VCaP (cell line): ENCODE measurements around the gene TBC1D4.
A peak's percentile ranks its signal among the peaks of the same experiment; 100 is the strongest.

Source experiments
- H3K27ac ChIP-seq: fragments of 450-650 bp; 2 replicates; pipeline ENCODE4 v1.5.1; 2017
- TF ChIP-seq, protein P1 (sequence below): fragments of 450-650 bp; conservative IDR thresholded peaks from 2 replicates; pipeline ENCODE4 v1.5.1; 2017; ENCODE audit warnings: mild to moderate bottlenecking, moderate library complexity

TBC1D4 gene

DNA sequence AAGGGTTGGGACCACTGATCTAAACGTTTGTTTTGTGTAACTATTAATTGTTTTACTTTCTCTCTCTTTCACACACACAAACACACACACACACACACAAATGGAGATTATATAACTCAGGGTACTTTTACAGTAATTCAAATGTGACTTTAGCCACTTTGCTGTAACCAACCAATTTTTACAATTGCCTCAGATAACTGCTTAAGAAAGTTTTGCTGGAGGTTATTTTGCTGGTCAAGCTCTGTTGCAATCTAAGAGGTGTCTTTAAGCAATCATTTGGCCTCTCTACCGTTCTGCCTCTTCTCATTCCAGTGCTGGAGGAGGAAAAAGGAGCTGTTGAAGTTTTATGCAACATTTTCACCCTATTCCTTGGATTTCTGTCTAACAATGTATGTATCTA is 63.0 kb downstream of the TBC1D4 start:
- TF ChIP-seq, protein P1, sequence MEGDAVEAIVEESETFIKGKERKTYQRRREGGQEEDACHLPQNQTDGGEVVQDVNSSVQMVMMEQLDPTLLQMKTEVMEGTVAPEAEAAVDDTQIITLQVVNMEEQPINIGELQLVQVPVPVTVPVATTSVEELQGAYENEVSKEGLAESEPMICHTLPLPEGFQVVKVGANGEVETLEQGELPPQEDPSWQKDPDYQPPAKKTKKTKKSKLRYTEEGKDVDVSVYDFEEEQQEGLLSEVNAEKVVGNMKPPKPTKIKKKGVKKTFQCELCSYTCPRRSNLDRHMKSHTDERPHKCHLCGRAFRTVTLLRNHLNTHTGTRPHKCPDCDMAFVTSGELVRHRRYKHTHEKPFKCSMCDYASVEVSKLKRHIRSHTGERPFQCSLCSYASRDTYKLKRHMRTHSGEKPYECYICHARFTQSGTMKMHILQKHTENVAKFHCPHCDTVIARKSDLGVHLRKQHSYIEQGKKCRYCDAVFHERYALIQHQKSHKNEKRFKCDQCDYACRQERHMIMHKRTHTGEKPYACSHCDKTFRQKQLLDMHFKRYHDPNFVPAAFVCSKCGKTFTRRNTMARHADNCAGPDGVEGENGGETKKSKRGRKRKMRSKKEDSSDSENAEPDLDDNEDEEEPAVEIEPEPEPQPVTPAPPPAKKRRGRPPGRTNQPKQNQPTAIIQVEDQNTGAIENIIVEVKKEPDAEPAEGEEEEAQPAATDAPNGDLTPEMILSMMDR, result no peak
- no peak overlapping the region for H3K27ac ChIP-seq

DNA sequence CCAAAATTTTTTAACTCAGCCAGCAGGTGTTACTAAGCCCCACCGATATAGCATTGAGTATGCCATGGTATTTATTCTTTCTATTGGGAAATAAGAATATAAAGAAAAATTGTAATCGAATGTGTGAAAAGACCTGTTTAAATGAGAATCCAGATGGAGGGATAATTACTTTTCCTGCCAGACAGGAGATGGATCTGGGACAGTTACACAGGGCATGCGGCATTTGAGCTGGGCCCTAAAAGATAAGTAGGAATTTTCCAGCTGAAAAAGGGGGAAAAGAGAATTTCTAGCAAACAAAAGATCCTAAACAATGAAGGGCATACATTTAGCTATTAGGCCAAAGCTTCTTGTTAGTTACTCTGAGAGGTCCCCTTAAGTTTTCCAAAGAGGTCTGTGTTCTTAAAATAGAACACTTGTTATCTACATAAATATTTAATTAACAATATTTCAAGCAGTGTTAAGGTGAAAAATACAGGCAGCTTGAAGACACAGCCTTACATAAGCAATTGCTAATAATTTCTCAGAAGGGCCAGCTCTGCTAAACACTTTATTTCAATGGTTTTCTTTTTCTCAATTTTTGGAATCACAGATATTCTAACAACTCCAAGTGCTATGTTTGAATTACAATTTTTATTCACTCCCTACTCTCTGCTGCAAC is 63.7 kb downstream of the TBC1D4 start:
- no peak overlapping the region for H3K27ac ChIP-seq
- TF ChIP-seq, protein P1, result no peak

DNA sequence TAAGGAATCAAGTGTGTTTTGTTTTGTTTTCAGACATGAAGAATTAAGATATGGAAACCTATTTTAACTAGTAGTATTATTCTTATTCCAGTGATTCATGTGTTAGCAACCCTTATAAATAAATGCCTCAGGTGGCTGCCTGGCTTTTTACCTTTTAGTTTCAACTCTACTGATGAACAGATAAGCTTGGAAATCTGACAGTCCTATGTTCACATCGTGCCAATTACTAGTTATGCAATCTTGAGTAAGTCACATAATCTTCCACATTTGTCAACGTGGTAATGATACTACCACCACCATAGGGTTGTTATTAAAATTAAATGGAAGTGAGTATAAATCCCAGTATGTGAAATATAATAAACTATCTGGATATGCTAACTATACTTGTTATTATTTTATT is 64.3 kb downstream of the TBC1D4 start:
- H3K27ac ChIP-seq, result 0 out of 2 replicates have a peak overlapping the region, but pooled peaks have one; percentile 9
- TF ChIP-seq, protein P1, result no peak

DNA sequence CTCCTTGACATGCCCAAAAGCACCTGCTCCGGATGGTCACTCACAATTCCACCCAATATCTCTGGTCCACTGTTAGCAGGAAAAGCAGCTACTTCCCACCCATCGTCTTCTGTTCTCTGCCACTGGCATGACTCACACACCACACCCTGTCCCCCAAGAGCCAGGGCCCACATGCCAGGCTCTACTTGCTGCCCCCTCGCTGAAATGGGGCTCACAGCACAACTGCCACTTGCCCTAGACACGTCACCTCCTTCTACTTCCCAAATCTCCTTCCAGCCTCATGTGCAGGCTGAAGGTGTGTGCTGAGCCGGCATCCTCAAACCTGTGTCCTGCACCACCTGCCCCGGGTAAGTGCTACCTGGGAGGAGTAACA is 65.0 kb downstream of the TBC1D4 start:
- H3K27ac ChIP-seq, result 0 out of 2 replicates have a peak overlapping the region, but pooled peaks have one; percentile 9
- TF ChIP-seq, protein P1, result no peak

DNA sequence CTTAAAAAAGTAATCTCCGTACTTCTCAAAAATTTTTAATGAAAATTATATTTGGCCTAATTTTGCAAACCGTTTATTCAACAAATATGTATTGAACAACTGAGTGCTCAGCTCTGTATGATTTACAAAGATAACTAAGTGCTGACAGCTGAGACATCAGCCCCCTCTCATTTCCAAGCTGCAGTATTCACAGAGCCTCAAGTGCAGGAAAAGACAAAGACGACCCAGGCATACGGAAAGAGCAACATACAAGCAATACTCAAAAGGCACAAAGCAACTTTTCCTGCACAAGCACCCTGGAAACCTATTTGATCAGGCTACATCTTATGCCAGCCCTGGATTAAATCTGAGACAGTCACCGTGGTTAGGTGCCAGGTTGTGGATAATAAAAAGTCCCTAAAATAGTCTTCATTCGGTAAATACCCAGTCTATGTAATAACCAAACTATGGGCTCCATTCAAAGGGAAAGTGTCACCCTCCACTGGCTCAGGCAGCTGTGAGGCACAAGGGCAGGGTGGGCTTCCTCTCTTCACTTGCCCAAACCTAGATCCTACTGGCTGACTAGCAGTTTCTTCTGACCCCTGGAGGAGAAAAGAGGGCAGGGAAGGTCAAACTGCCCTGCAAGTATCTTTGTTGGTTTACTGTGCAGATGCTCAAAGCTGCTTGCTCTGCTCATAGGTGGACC is 65.5 kb downstream of the TBC1D4 start:
- TF ChIP-seq, protein P1, result no peak
- no peak overlapping the region for H3K27ac ChIP-seq

DNA sequence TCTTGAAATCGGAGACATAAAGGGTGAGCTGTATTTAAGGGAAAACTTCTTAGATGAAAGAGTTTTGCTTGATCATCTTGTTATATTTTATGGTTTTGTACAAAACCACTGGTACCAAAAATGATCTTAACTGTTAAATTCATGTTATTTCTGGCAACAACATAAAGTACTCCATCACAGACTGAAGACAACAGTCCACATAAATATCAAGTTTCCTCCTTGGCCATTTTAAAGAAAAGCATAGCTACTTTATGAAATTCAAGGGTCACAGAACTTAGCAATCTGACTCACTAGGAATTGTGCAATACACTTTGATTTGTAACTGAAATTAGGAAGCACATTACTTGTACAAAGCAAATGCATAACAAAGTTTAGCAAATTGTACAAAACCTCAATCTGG is 66.3 kb downstream of the TBC1D4 start:
- no peak overlapping the region for H3K27ac ChIP-seq
- TF ChIP-seq, protein P1, result no peak

DNA sequence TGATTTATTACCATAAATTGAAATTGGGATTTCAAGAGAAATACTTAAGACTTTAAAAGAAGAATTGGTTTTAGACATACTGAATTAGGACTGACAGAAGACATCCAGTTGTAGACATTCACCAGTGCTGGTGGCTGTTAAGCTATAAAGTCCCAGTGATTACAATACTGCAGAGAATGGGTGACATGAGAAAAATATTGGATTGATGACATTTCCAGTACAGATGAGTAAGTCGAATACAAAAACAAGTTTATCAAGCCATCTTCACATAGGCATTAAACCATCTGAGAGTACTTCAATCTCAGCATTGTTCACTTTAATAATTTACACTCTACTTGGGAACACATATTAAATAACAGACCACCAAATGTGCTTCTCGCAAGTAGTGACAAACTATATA is 66.8 kb downstream of the TBC1D4 start:
- TF ChIP-seq, protein P1, result no peak
- no peak overlapping the region for H3K27ac ChIP-seq
